Right lobe of liver (tissue), 4 donors: Measurements from ENCODE around the gene MED8.

ENCODE experiments used
- POLR2A ChIP-seq: fragments of 450-650 bp; IDR thresholded peaks from one replicate; pipeline ENCODE4 v1.6.1; 2017; ENCODE audit warnings: antibody characterized with exemption, mild to moderate bottlenecking
- TF ChIP-seq, protein P1 (sequence below), 4 donors: fragments of 200-600 bp in 3 of 4; fragments of 450-650 bp in 1 of 4; IDR thresholded peaks; one replicate each; pipeline versions ENCODE4 v1.5.1 to v1.8.0; 2016 to 2022; ENCODE audit warnings: antibody characterized with exemption in 4 of 4, mild to moderate bottlenecking in 2 of 4
- donor health status: DM: no; HTN: no; CAD: no.
- donor health status: DM: no; HTN: no; CAD: no.
- donor health status: DM: no; HTN: yes; CAD: no.

DNA sequence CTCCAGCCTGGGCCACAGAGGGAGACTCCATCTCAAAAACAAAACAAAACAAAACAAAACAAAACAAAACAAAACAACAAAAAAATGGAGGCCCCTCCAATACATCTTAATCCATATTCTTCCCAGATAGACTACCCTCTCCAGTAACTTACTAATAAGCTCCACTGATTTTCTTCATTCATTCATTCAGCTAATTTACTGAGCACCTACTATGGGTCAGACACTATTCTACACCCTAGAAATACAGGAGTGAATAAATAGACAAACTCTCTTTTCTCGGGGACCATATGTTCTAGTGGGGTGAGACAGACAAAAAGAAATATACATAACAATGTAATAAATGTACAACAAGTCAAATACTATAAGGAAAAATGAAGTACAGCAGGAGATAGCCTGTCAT lies 38.6 kb downstream of the MED8 start:
- TF ChIP-seq, protein P1, sequence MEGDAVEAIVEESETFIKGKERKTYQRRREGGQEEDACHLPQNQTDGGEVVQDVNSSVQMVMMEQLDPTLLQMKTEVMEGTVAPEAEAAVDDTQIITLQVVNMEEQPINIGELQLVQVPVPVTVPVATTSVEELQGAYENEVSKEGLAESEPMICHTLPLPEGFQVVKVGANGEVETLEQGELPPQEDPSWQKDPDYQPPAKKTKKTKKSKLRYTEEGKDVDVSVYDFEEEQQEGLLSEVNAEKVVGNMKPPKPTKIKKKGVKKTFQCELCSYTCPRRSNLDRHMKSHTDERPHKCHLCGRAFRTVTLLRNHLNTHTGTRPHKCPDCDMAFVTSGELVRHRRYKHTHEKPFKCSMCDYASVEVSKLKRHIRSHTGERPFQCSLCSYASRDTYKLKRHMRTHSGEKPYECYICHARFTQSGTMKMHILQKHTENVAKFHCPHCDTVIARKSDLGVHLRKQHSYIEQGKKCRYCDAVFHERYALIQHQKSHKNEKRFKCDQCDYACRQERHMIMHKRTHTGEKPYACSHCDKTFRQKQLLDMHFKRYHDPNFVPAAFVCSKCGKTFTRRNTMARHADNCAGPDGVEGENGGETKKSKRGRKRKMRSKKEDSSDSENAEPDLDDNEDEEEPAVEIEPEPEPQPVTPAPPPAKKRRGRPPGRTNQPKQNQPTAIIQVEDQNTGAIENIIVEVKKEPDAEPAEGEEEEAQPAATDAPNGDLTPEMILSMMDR (IDR thresholded peaks at IDR 0.05): no peak
- no peak for TF ChIP-seq POLR2A
